HepG2 (cell line): ENCODE measurements around the gene GPRIN1. TPM values are rescaled to one million over a fixed set of nuclear protein-coding genes. Genes with fewer than 3 reads are reported as not detected.

Experiments
- microRNA-seq: library from miRNA; unstranded; fragments of <30 nt; microRNA quantifications from one replicate; pipeline ENCODE4, GENCODE V29; 2020
- polyA plus RNA-seq, 8 experiments: library from polyadenylated mRNA; depleted of rRNA in 3 of 8; stranded (reverse) in 7 of 8; unstranded in 1 of 8; fragments of >200 nt; fragmentation: Illumina TruSeq in 4 of 8; extraction: Trizol in 4 of 8; gene quantifications; 2 replicates each; pipeline versions ENCODE4 v1.2.1 to v1.2.3, GENCODE V29; 2011 to 2016; ENCODE audit warnings: low read depth in 4 of 8, missing spikeins in 1 of 8, mixed read lengths in 1 of 8; ENCODE audit not compliant: insufficient read depth in 1 of 8
- small RNA-seq, 3 experiments: library from RNA; depleted of rRNA; stranded (forward); fragments of <200 nt; gene quantifications; one replicate each; pipeline ENCODE3, GENCODE V24; 2012; ENCODE audit warnings: low read depth in 2 of 3, low replicate concordance in 1 of 3; ENCODE audit not compliant: insufficient read length in 3 of 3, insufficient read depth in 2 of 3
- total RNA-seq, 5 experiments: library from RNA; depleted of rRNA; stranded (reverse); fragments of >200 nt; fragmentation: Illumina TruSeq; extraction: Trizol; gene quantifications; 2 replicates each; pipeline ENCODE4 v1.2.3, GENCODE V29; 2016; ENCODE audit warnings: low read depth in 1 of 5

Gene GPRIN1
- total and polyA plus RNA-seq, 2 of the 13 experiments (the other 11 are each of a cell fraction or from before 2014, with no cell fraction given) = 0.32 to 2.0 TPM

Small RNAs within 50 kb of the gene (microRNA-seq; reads per million reads assigned to microRNA genes)
- not detected for gene MIR4281

Small RNAs within 50 kb of the gene (small RNA-seq; reads per million reads assigned to genes)
- 0 reads per million in 3 experiments for gene MIR4281
- 0 reads per million in 3 experiments for gene RF00019
- 0 reads per million in 3 experiments for gene RN7SL684P

Other genes with a start within 250 kb of the GPRIN1 start
- gene KIAA1191, start 248.4 kb downstream of the GPRIN1 start, total RNA-seq (2016; rRNA removed; fragmentation: Illumina TruSeq; extraction: Trizol) = 63.6 and 81.6 TPM in 2 replicates
- gene KIAA1191, start 248.4 kb downstream of the GPRIN1 start, polyA plus RNA-seq (2011; rRNA removed) = 103 and 115 TPM in 2 replicates
- 0.01 and 0.18 TPM in 2 replicates for gene ARL10, start 244.7 kb downstream of the GPRIN1 start, total RNA-seq (2016; rRNA removed; fragmentation: Illumina TruSeq; extraction: Trizol)
- gene ARL10, start 244.7 kb downstream of the GPRIN1 start, polyA plus RNA-seq (2011; rRNA removed) = 0.22 and 0.50 TPM in 2 replicates
- 48.4 and 58.4 TPM in 2 replicates for gene NOP16, start 221.6 kb downstream of the GPRIN1 start, total RNA-seq (2016; rRNA removed; fragmentation: Illumina TruSeq; extraction: Trizol)
- gene NOP16, start 221.6 kb downstream of the GPRIN1 start, polyA plus RNA-seq (2011; rRNA removed) = 43.3 and 45.9 TPM in 2 replicates
- 89.2 and 95.7 TPM in 2 replicates for gene HIGD2A, start 221.4 kb downstream of the GPRIN1 start, total RNA-seq (2016; rRNA removed; fragmentation: Illumina TruSeq; extraction: Trizol)
- gene HIGD2A, start 221.4 kb downstream of the GPRIN1 start, polyA plus RNA-seq (2011; rRNA removed) = 146 TPM in 2 replicates
- gene CLTB, start 193.6 kb downstream of the GPRIN1 start, total RNA-seq (2016; rRNA removed; fragmentation: Illumina TruSeq; extraction: Trizol) = 30.7 and 33.8 TPM in 2 replicates
- 23.3 and 24.8 TPM in 2 replicates for gene CLTB, start 193.6 kb downstream of the GPRIN1 start, polyA plus RNA-seq (2011; rRNA removed)
- gene FAF2, start 161.8 kb downstream of the GPRIN1 start, total RNA-seq (2016; rRNA removed; fragmentation: Illumina TruSeq; extraction: Trizol) = 21.5 and 34.3 TPM in 2 replicates
- 24.6 and 27.8 TPM in 2 replicates for gene FAF2, start 161.8 kb downstream of the GPRIN1 start, polyA plus RNA-seq (2011; rRNA removed)
- 5.1 and 9.2 TPM in 2 replicates for gene RNF44, start 72.8 kb downstream of the GPRIN1 start, total RNA-seq (2016; rRNA removed; fragmentation: Illumina TruSeq; extraction: Trizol)
- 16.8 and 19.1 TPM in 2 replicates for gene RNF44, start 72.8 kb downstream of the GPRIN1 start, polyA plus RNA-seq (2011; rRNA removed)
- 7.8 and 17.9 TPM in 2 replicates for gene CDHR2, start 60.8 kb downstream of the GPRIN1 start, total RNA-seq (2016; rRNA removed; fragmentation: Illumina TruSeq; extraction: Trizol)
- gene CDHR2, start 60.8 kb downstream of the GPRIN1 start, polyA plus RNA-seq (2011; rRNA removed) = 20.9 and 27.3 TPM in 2 replicates
- gene SNCB, start 20.4 kb upstream of the GPRIN1 start, total RNA-seq (2016; rRNA removed; fragmentation: Illumina TruSeq; extraction: Trizol) = not detected in 2 replicates
- gene SNCB, start 20.4 kb upstream of the GPRIN1 start, polyA plus RNA-seq (2011; rRNA removed) = not detected in 2 replicates
- gene EIF4E1B, start 20.5 kb upstream of the GPRIN1 start, total RNA-seq (2016; rRNA removed; fragmentation: Illumina TruSeq; extraction: Trizol) = not detected in 2 replicates
- not detected in 2 replicates for gene EIF4E1B, start 20.5 kb upstream of the GPRIN1 start, polyA plus RNA-seq (2011; rRNA removed)
- gene TSPAN17, start 37.3 kb upstream of the GPRIN1 start, total RNA-seq (2016; rRNA removed; fragmentation: Illumina TruSeq; extraction: Trizol) = 10.1 and 11.5 TPM in 2 replicates
- 15.0 and 20.0 TPM in 2 replicates for gene TSPAN17, start 37.3 kb upstream of the GPRIN1 start, polyA plus RNA-seq (2011; rRNA removed)
- gene UNC5A, start 200.4 kb upstream of the GPRIN1 start, total RNA-seq (2016; rRNA removed; fragmentation: Illumina TruSeq; extraction: Trizol) = not detected in 2 replicates
- gene UNC5A, start 200.4 kb upstream of the GPRIN1 start, polyA plus RNA-seq (2011; rRNA removed) = 0.03 TPM in 1 of 2 replicates, not detected in the other